HCT116 (cell line): Measurements from ENCODE around the gene MLYCD. TPM values are rescaled to one million over a fixed set of nuclear protein-coding genes. Genes with fewer than 3 reads are reported as not detected.

Experiments
- ATAC-seq: fragments of 200-7000 bp; cut with Tn5 transposase; 2 replicates; pipeline ENCODE4 v1.9.1; 2020; ENCODE audit warnings: mild to moderate bottlenecking, moderate library complexity
- BruUV-seq: library from RNA; stranded (reverse); fragments of 400-500 nt; replicated peaks from 2 replicates; lab custom pipeline; 2021; lab: Mats Ljungman, UMichigan
- CTCF ChIA-PET: fragments of 300-600 bp; sonication (Branson Sonifier 250); formaldehyde crosslinking; loops from one replicate; lab custom pipeline; 2021; ENCODE audit warnings: antibody characterized with exemption; lab: Charles Lee
- POLR2A ChIA-PET: fragments of 300-600, 350-600 bp; sonication (Branson Sonifier 250); formaldehyde crosslinking; loops from one replicate; lab custom pipeline; 2021; ENCODE audit warnings: antibody characterized with exemption; lab: Charles Lee
- RAD21 ChIA-PET, 2 experiments: fragments of 300-600 bp; sonication (Branson Sonifier 250); formaldehyde crosslinking; loops; one replicate each; lab custom pipeline; 2023; ENCODE audit warnings: low total read pairs in 2 of 2; ENCODE audit not compliant: uncharacterized antibody in 2 of 2, unreplicated experiment in 2 of 2, low non-redundant PET in 1 of 2; lab: Charles Lee
- DNase-seq: peaks from one replicate; pipeline ENCODE4 v3.0.0-alpha.2; 2010; ENCODE audit warnings: low read depth, low spot score
- H2AFZ ChIP-seq: fragments of 200-600 bp; shearing (Covaris generic), sonication (generic); 2 replicates; pipeline ENCODE4 v1.6.1; 2017; ENCODE audit warnings: low read depth, mixed run types, mixed read lengths, antibody characterized with exemption, low read length; ENCODE audit not compliant: poor library complexity, severe bottlenecking
- H3K27ac ChIP-seq: 2 replicates; pipeline ENCODE4 v1.5.1; 2012; ENCODE audit warnings: low read depth, low read length
- H3K27me3 ChIP-seq: fragments of 200-600 bp; sonication (generic); 2 replicates; pipeline ENCODE4 v1.6.1; 2016; ENCODE audit warnings: mixed run types, low read length, mixed read lengths; ENCODE audit not compliant: insufficient read depth
- H3K36me3 ChIP-seq, 2 experiments: fragments of 200-500 bp in 1 of 2; fragments of 200-600 bp in 1 of 2; sonication (Bioruptor generic) in 1 of 2; sonication (generic) in 1 of 2; 2 replicates each; pipeline versions ENCODE4 v1.5.1 to v1.6.1; 2014 to 2016; ENCODE audit warnings: low read length in 2 of 2, inconsistent platforms in 1 of 2, mixed read lengths in 1 of 2, mixed run types in 1 of 2; ENCODE audit not compliant: insufficient read depth in 2 of 2, control insufficient read depth in 1 of 2
- H3K4me1 ChIP-seq, 2 experiments: fragments of 200-600 bp in 1 of 2; sonication (generic) in 1 of 2; 2 replicates each; pipeline versions ENCODE4 v1.5.1 to v1.6.1; 2012 to 2017; ENCODE audit warnings: low read length in 2 of 2, inconsistent platforms in 1 of 2, mild to moderate bottlenecking in 1 of 2, mixed read lengths in 1 of 2, mixed run types in 1 of 2, moderate library complexity in 1 of 2; ENCODE audit not compliant: insufficient read depth in 2 of 2, control insufficient read depth in 1 of 2
- H3K4me2 ChIP-seq: fragments of 200-600 bp; sonication (generic); 2 replicates; pipeline ENCODE4 v1.6.1; 2017; ENCODE audit warnings: mixed run types, low read length, mixed read lengths
- H3K4me3 ChIP-seq, 2 experiments: fragments of 200-600 bp in 1 of 2; sonication (generic) in 1 of 2; replicated peaks in 1 of 2; 2 replicates each; pipeline ENCODE4 v1.5.1; 2011 to 2016; ENCODE audit warnings: low read length in 2 of 2, control low read depth in 1 of 2, low read depth in 1 of 2, mild to moderate bottlenecking in 1 of 2, mixed read lengths in 1 of 2, mixed run types in 1 of 2
- H3K79me2 ChIP-seq: fragments of 200-600 bp; sonication (generic); 2 replicates; pipeline ENCODE4 v1.6.1; 2017; ENCODE audit warnings: mild to moderate bottlenecking, mixed run types, low read length, moderate library complexity, mixed read lengths; ENCODE audit not compliant: insufficient read depth
- H3K9ac ChIP-seq: fragments of 200-600 bp; sonication (generic); 2 replicates; pipeline ENCODE4 v1.6.1; 2016; ENCODE audit warnings: low read length, mixed read lengths
- H3K9me2 ChIP-seq: fragments of 200-600 bp; sonication (generic), shearing (Covaris generic); 2 replicates; pipeline ENCODE4 v1.6.1; 2017; ENCODE audit warnings: mixed run types, mild to moderate bottlenecking, moderate library complexity; ENCODE audit not compliant: insufficient read depth
- H3K9me3 ChIP-seq, 2 experiments: fragments of 200-500 bp in 1 of 2; fragments of 200-600 bp in 1 of 2; sonication (Bioruptor generic) in 1 of 2; sonication (generic) in 1 of 2; 2 replicates each; pipeline ENCODE4 v1.6.1; 2014 to 2017; ENCODE audit warnings: low read length in 2 of 2, mixed read lengths in 2 of 2, inconsistent platforms in 1 of 2, low read depth in 1 of 2, mild to moderate bottlenecking in 1 of 2, mixed run types in 1 of 2, moderate library complexity in 1 of 2; ENCODE audit not compliant: control insufficient read depth in 1 of 2, insufficient read depth in 1 of 2
- H4K20me1 ChIP-seq: fragments of 200-600 bp; sonication (generic), shearing (Covaris generic); 2 replicates; pipeline ENCODE4 v1.6.1; 2017; ENCODE audit warnings: mixed run types, mild to moderate bottlenecking, moderate library complexity; ENCODE audit not compliant: insufficient read depth
- CBX3 ChIP-seq: IDR thresholded peaks from 2 replicates; pipeline ENCODE4 v1.6.1; 2012; ENCODE audit warnings: low read depth
- EZH2 ChIP-seq: fragments of 200-600 bp; sonication (generic); IDR thresholded peaks from 2 replicates; pipeline ENCODE4 v1.6.1; 2017; ENCODE audit warnings: antibody characterized with exemption, mixed run types
- EZH2phosphoT487 ChIP-seq: fragments of 200-600 bp; IDR thresholded peaks from 2 replicates; pipeline ENCODE4 v1.6.1; 2018; ENCODE audit warnings: antibody characterized with exemption, borderline replicate concordance
- FOSL1 ChIP-seq: IDR thresholded peaks from 2 replicates; pipeline ENCODE4 v1.6.1; 2012; ENCODE audit warnings: low read depth
- MAX ChIP-seq: IDR thresholded peaks from 2 replicates; pipeline ENCODE4 v1.6.1; 2012
- POLR2A ChIP-seq: IDR thresholded peaks from 2 replicates; pipeline ENCODE4 v1.7.0; 2011; ENCODE audit warnings: borderline replicate concordance; ENCODE audit not compliant: insufficient read depth, insufficient read length; ENCODE audit errors: extremely low read depth
- POLR2AphosphoS5 ChIP-seq: IDR thresholded peaks from 2 replicates; pipeline ENCODE4 v1.6.1; 2011; ENCODE audit warnings: mild to moderate bottlenecking, low read depth, low read length, moderate library complexity
- RAD21 ChIP-seq: IDR thresholded peaks from 2 replicates; pipeline ENCODE4 v1.6.1; 2012; ENCODE audit warnings: low read depth, mild to moderate bottlenecking
- REST ChIP-seq: IDR thresholded peaks from 2 replicates; pipeline ENCODE4 v1.6.1; 2012; ENCODE audit warnings: low read depth
- SP1 ChIP-seq: IDR thresholded peaks from 2 replicates; pipeline ENCODE4 v1.6.1; 2012; ENCODE audit warnings: low read depth
- SRF ChIP-seq: IDR thresholded peaks from 2 replicates; pipeline ENCODE4 v1.6.1; 2012; ENCODE audit warnings: low read depth
- TCF7L2 ChIP-seq: IDR thresholded peaks from 2 replicates; pipeline ENCODE4 v1.7.0; 2011; ENCODE audit warnings: borderline replicate concordance, inconsistent platforms; ENCODE audit not compliant: insufficient read depth, insufficient read length; ENCODE audit errors: extremely low read depth
- YY1 ChIP-seq: IDR thresholded peaks from 2 replicates; pipeline ENCODE4 v1.6.1; 2011; ENCODE audit warnings: low read length, low read depth, moderate library complexity, mild to moderate bottlenecking; ENCODE audit not compliant: insufficient replicate concordance; ENCODE audit errors: extremely low read depth
- ZNF274 ChIP-seq: fragments of 200-500 bp; sonication (Bioruptor generic); IDR thresholded peaks from 2 replicates; pipeline ENCODE4 v1.6.1; 2014; ENCODE audit warnings: mild to moderate bottlenecking, low read depth, low read length, inconsistent platforms
- intact Hi-C: fragments of 100-400 bp; cut with micrococcal nuclease; formaldehyde crosslinking; loops from 2 replicates; pipeline ENCODE4 v1.10.0; 2022
- total RNA-seq: library from RNA; stranded (reverse); gene quantifications from one replicate; pipeline ENCODE4 v1.2.1, GENCODE V29; 2021; ENCODE audit not compliant: unreplicated experiment

Gene MLYCD
- total RNA-seq, 1 experiment from 2014 or later, result 3.9 TPM

- CTCF ChIA-PET, result interaction anchor here (1.4 kb wide), 1 partner anchor 8 kb away, joined by 3 read pairs; the partner anchor contains the start of gene OSGIN1
- no peaks in the 10 kb centered on the region for H4K20me1 ChIP-seq
- intact Hi-C loops, result no loop called here
Observed at GRCh38 chr16:83961591-83961990, 62.7 kb downstream of the MLYCD start.

More at GRCh38 chr16:83961591-83961990, 62.7 kb downstream of the MLYCD start:
- no TSS peak for BruUV-seq
- no peaks in the 10 kb centered on the region; a peak in 1 of 4 replicates for H3K4me1 ChIP-seq
- no peak overlapping the region for H2AFZ ChIP-seq
- no peaks in the 10 kb centered on the region for H3K9me2 ChIP-seq
- ChIA-PET POLR2A (interaction anchor here (1.8 kb wide), 1 partner anchor 8 kb away, joined by 4 read pairs; no protein-coding TSS in a partner anchor), RAD21 (no interaction called here)
- no peaks in the 10 kb centered on the region for H3K27me3 ChIP-seq
- no peak for DNase-seq
- H3K9ac ChIP-seq, result no peak overlapping the region
- TF ChIP-seq FOSL1 (no peak), POLR2AphosphoS5 (no peak), POLR2A (no peak), EZH2 (no peak), EZH2phosphoT487 (no peak), YY1 (no peak), TCF7L2 (no peak), SP1 (no peak), CBX3 (no peak), MAX (no peak), SRF (no peak), RAD21 (no peak), REST (no peak), ZNF274 (no peak)
- no peak overlapping the region for H3K4me3 ChIP-seq
- H3K27ac ChIP-seq, result no peak overlapping the region
- H3K79me2 ChIP-seq, result no peaks in the 10 kb centered on the region
- peaks cover 7 to 17% of the 10 kb centered on the region in 2 experiments; a peak in 1 of 4 replicates for H3K36me3 ChIP-seq
- ATAC-seq, result no peak
- no peaks in the 10 kb centered on the region for H3K9me3 ChIP-seq
- H3K4me2 ChIP-seq, result no peak overlapping the region
